Subcutaneous abdominal adipose tissue (tissue), 5 donors: Measurements from ENCODE around the gene GTPBP1.

Experiments
- H3K27ac ChIP-seq: one replicate; pipeline ENCODE4 v1.7.0; 2013; ENCODE audit warnings: low read depth, mild to moderate bottlenecking, inconsistent platforms, low read length, moderate library complexity
- H3K27me3 ChIP-seq, 5 donors: one replicate each; pipeline ENCODE4 v1.7.0; 2013; ENCODE audit warnings: low read length in 5 of 5, inconsistent platforms in 1 of 5; ENCODE audit not compliant: control insufficient read depth in 5 of 5, insufficient read depth in 4 of 5
- H3K36me3 ChIP-seq, 5 donors: one replicate each; pipeline ENCODE4 v1.7.0; 2013; ENCODE audit warnings: low read length in 5 of 5; ENCODE audit not compliant: control insufficient read depth in 5 of 5, insufficient read depth in 5 of 5
- H3K4me1 ChIP-seq, 5 donors: one replicate each; pipeline ENCODE4 v1.7.0; 2013; ENCODE audit warnings: low read length in 5 of 5, mild to moderate bottlenecking in 3 of 5, moderate library complexity in 1 of 5; ENCODE audit not compliant: control insufficient read depth in 5 of 5, insufficient read depth in 5 of 5
- H3K4me3 ChIP-seq, 5 donors: one replicate each; pipeline ENCODE4 v1.7.0; 2013; ENCODE audit warnings: low read length in 5 of 5, low read depth in 1 of 5
- H3K9ac ChIP-seq, 5 donors: one replicate each; pipeline ENCODE4 v1.7.0; 2013; ENCODE audit warnings: low read length in 5 of 5, mild to moderate bottlenecking in 4 of 5, moderate library complexity in 3 of 5
- H3K9me3 ChIP-seq, 5 donors: one replicate each; pipeline ENCODE4 v1.7.0; 2013; ENCODE audit warnings: low read length in 5 of 5; ENCODE audit not compliant: control insufficient read depth in 5 of 5
- donor health status: healthy.
- donor health status: healthy.
- donor health status: healthy.
- donor health status: healthy.
- donor health status: healthy.

The GTPBP1 gene

DNA sequence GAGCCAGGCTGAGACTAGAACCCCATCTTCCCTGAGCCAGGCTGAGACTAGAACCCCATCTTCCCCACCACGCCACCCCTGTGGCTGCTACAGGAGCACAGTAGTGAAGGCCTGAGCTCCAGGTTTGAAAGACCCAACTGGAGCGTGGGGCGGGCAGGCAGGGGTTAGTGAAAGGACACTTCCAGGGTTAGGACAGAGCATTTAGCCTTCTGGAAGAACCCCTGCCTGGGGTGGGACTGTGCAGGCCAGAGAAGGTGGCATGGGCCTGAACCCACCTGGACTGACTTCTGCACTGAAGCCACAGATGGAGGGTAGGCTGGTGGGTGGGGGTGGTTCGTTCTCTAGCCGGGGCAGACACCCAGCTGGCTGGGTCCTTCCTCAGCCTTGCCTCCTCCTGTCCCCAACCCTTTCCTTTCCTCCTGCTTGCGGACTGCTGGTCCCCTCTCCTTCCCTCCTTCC, 26.0 kb downstream of the GTPBP1 start:
- Histone ChIP-seq H3K36me3 (peaks cover 0 to 94% (median 88%) of the 10 kb centered on the region in 5 donors), H3K9ac (no peak overlapping the region), H3K27ac (no peak overlapping the region), H3K4me1 (peaks cover 9 to 41% (median 31%) of the 10 kb centered on the region in 5 donors), H3K4me3 (no peak overlapping the region), H3K9me3 (no peaks in the 10 kb centered on the region), H3K27me3 (no peaks in the 10 kb centered on the region)

DNA sequence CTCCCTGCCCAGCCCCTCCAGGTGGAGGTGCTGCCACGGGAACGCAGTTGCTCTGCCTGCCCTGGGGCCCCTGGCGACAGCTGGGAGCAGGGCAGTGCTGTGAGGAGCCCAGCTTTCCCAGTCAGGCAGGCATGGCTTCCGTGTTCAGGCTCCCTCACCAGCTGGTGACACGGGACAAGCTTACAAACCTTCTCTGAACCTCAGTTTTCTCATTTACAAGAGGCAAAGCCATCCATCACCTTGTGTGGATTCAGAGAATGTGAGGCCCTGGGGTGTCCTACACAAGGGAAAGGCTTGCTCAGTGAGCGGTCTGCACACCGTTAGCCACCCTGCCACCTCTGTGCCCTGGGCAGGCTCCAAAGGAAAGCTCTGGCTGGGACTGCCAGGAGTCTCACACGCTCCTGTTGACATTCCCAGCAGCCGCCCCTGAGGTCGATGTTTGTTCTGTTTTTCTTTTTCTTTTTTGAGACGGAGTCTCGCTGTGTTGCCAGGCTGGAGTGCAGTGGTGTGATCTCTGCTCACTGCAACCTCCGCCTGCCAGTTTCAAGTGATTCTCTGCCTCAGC, 26.6 kb downstream of the GTPBP1 start:
- no peaks in the 10 kb centered on the region for H3K9me3 ChIP-seq
- no peak overlapping the region for H3K9ac ChIP-seq
- no peak overlapping the region for H3K27ac ChIP-seq
- peaks cover 9 to 41% (median 31%) of the 10 kb centered on the region in 5 donors for H3K4me1 ChIP-seq
- H3K27me3 ChIP-seq = no peaks in the 10 kb centered on the region
- no peak overlapping the region for H3K4me3 ChIP-seq
- H3K36me3 ChIP-seq = peaks cover 0 to 94% (median 88%) of the 10 kb centered on the region in 5 donors

DNA sequence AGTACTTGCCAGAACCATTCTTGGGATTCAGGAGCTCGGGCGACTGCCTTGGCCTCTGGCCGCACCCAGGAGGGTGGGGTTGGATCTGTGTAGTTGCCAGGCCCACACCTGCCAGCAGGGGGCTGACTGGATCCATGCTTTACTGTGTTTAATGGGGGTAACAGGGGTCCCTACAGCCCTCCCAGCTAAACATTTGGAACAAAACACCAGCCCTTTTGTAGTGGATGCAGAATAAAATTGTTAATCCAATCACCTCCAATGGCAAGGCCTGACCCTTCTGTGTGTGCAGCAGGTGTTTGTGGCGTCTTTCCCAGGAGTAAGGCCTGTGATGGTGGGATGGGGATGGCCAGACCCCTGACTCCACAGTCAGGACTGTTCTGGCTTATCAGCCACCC, 27.6 kb downstream of the GTPBP1 start:
- Histone ChIP-seq H3K27me3 (no peaks in the 10 kb centered on the region), H3K9ac (no peak overlapping the region), H3K4me1 (peaks cover 9 to 39% (median 29%) of the 10 kb centered on the region in 5 donors), H3K27ac (peak overlapping the region; percentile 69), H3K9me3 (no peaks in the 10 kb centered on the region), H3K4me3 (no peak overlapping the region), H3K36me3 (peaks cover 0 to 94% (median 88%) of the 10 kb centered on the region in 5 donors)

DNA sequence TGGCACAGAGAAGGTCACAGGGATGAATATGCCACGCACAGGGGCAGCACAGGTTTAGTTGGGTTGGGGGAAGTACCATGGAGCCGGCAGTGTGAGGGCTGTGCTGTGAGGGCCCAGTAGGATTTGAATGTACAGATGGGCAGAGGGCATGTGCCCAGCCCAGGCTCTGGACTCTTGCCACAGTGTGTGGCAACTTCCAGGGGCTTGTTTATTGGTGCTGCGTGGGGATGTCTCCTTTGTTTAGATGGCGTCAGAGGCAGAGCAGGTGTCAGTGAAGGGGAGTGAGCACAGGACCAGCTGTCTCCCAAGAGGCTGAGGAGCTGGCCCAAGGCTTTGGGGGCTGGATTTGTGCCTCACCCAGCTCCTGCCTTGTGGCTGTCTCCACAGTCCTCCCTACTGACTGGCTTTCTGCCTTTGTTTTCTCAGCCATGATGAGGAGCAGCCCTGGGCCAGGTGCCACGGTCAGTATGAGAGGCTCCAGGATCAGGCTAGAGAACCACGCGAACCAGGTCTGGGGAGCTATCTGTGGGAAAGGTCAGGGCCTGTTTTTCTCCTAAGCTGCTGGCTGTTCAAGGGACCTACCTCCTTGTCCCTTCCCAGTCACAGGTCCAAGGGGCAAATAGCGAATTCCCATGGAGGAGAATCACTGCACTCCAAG, 28.1 kb downstream of the GTPBP1 start:
- Histone ChIP-seq H3K36me3 (peaks cover 0 to 94% (median 88%) of the 10 kb centered on the region in 5 donors), H3K9me3 (no peaks in the 10 kb centered on the region)

DNA sequence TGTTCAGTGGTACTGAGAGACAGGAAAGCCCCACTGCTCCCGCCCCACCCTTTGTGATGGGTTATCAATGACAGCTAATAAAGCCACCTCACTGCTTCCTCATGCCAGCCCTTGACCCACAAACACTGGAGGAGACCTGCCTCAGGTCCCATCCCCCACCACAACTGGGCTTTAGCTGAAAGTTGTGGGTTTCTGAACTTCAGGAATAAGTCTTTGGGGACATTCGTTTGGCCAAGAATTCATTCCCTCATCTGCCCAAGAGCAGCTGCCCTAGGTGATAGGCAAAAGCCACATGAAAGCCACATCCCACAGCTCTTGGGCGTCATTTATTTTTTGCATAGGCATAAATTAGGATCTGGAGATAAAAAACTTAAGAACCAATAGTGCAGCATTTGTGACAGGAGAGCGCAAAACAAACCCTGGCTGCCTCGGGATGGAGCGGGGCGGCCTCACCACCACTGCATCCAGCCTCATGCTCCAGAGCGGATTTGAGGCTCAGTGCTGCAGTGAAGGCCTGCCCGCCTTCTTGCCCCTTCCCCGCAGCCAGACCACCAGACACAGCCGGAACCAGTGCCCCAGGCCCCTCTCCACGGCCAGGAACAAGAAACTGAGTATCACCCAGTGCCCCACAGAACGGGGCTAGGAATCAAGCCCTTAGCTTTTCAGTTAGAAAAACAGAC, 28.8 kb downstream of the GTPBP1 start:
- H3K36me3 ChIP-seq = peaks cover 0 to 94% (median 88%) of the 10 kb centered on the region in 5 donors
- H3K27me3 ChIP-seq = no peaks in the 10 kb centered on the region
- H3K27ac ChIP-seq = peak overlapping the region; percentile 69
- H3K9me3 ChIP-seq = no peaks in the 10 kb centered on the region
- no peak overlapping the region for H3K4me3 ChIP-seq
- no peak overlapping the region for H3K9ac ChIP-seq
- H3K4me1 ChIP-seq = peaks cover 7 to 27% (median 21%) of the 10 kb centered on the region in 5 donors

More for the DNA sequence above, 28.1 kb downstream of the GTPBP1 start:
- H3K4me3 ChIP-seq = no peak overlapping the region
- peaks cover 7 to 33% (median 24%) of the 10 kb centered on the region in 5 donors for H3K4me1 ChIP-seq
- no peaks in the 10 kb centered on the region for H3K27me3 ChIP-seq
- H3K27ac ChIP-seq = peak overlapping the region; percentile 69
- H3K9ac ChIP-seq = peak overlapping the region in 1 of 5 donors; percentile 56

DNA sequence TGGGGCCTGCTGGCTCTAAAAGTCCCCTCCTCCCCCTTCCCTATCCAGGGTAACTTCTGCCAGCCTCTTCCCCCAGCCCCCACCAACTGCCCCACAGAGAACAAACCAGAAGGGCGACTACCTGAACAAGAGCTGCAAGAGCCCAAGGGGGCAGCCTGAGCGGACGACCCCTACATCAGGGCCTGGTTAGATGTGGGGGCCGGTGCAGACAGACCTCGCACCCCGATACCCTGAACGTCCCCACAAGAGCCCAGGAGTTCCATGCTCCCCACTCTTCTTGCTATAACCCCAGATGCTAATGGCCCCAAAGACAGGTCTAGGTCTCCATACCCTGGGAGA, 29.4 kb downstream of the GTPBP1 start:
- Histone ChIP-seq H3K4me3 (no peak overlapping the region), H3K27ac (peak overlapping the region; percentile 69), H3K9me3 (no peaks in the 10 kb centered on the region), H3K4me1 (peaks cover 7 to 27% (median 21%) of the 10 kb centered on the region in 5 donors), H3K36me3 (peaks cover 0 to 94% (median 88%) of the 10 kb centered on the region in 5 donors), H3K27me3 (no peaks in the 10 kb centered on the region), H3K9ac (no peak overlapping the region)

DNA sequence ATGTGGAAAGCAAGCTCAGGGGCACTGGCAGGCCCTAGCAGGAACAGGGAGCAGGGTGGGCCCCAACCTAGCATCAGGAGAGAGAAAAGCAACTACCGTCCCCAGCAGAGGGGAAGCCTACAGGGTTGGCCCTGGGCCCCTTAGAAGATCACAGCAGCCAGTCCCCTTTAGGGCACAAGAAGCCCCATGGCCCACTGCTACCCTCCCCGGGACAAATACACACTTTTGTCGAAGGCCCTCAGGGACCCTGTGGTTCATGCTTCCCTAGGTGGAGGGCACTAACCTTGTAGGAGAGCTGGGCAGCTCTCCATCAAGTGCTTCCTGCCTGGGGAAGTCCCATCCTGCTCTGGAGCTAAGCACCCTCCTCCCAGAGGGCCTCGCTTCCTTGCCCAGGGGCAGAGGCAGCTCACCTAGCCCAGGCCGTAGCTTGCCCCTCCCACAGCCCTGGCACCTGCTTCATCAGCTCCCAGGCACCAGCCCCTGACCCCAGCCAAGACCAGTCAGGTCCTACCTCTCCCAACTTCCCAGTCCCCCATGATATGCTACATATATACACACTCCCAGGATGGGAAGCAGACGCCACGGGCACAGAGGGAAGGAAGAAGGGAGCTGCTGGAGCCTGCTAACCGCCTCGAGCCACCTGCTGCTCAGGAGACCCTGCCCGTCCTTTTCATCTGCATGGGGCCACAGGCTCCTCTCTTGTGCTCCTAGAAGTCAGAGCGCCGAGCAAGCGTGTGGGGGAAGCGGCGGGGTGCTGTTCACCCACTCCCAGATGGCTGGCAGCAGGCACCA, 29.9 kb downstream of the GTPBP1 start:
- peaks cover 7 to 27% (median 21%) of the 10 kb centered on the region in 5 donors for H3K4me1 ChIP-seq
- H3K27me3 ChIP-seq = no peaks in the 10 kb centered on the region
- H3K9me3 ChIP-seq = no peaks in the 10 kb centered on the region
- no peak overlapping the region for H3K4me3 ChIP-seq
- no peak overlapping the region for H3K9ac ChIP-seq
- H3K36me3 ChIP-seq = peaks cover 0 to 94% (median 88%) of the 10 kb centered on the region in 5 donors
- H3K27ac ChIP-seq = peak overlapping the region; percentile 30

DNA sequence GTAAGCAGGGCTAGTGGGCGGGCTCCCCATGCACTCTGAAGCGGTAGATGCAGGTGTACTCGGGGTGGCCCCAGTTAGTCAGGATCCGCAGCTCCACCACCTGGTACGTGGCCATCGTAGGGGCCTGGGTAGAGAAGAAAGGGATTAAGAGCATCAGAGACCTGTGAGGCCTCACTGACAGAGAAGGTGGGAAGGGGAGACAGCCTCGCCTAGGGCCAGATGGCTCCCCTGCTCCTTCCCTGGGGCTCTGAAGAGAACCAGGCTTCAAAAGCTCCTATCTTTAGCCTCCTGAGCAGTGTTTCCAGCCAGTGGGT, 30.5 kb downstream of the GTPBP1 start:
- H3K4me3 ChIP-seq = no peak overlapping the region
- H3K9ac ChIP-seq = no peak overlapping the region
- H3K4me1 ChIP-seq = peaks cover 7 to 27% (median 21%) of the 10 kb centered on the region in 5 donors
- H3K27me3 ChIP-seq = no peaks in the 10 kb centered on the region
- peak overlapping the region; percentile 30 for H3K27ac ChIP-seq
- H3K36me3 ChIP-seq = peaks cover 0 to 94% (median 88%) of the 10 kb centered on the region in 5 donors
- no peaks in the 10 kb centered on the region for H3K9me3 ChIP-seq

DNA sequence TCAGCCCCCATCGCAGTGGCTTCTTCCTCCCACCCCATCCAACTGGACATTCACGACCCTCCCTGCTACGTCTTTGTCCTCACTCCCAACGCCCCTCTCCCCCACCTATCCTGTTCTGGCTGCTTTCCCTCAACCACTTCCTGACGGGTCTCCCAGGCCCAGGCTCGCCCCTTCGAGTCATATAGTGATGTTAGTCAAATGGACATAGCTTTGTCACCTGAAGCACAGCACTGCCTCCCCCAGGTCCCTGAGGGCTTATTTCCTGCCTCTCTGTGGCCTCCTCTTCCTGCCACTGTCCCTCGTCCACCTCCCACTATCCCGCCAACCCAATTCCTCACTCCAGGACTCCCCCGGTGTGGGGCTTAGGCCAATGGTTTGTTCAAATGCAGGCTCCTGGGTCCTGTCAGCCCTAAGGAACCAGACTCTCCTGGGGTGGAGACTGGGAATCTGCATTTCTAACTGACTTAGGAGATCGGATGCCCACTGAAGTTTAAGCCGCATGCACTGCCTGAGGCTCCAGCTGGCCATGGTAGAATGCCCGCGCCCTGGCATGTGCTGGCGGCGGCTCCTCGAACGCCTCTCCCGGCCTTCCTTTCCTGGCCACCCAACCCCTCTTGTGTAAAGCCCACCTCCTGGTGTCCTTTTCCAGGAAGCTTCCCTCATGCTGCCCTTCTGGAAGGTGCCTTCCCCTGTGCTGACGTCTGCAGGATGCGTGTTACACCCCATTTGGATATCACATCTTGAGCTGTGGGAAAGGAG, 31.7 kb downstream of the GTPBP1 start:
- H3K4me3 ChIP-seq = no peak overlapping the region
- H3K27ac ChIP-seq = no peak overlapping the region
- H3K36me3 ChIP-seq = peaks cover 0 to 94% (median 88%) of the 10 kb centered on the region in 5 donors
- H3K9me3 ChIP-seq = no peaks in the 10 kb centered on the region
- no peaks in the 10 kb centered on the region for H3K27me3 ChIP-seq
- H3K9ac ChIP-seq = no peak overlapping the region
- peaks cover 7 to 28% (median 21%) of the 10 kb centered on the region in 5 donors for H3K4me1 ChIP-seq
